GM12878 (cell line): ENCODE measurements around the gene CLIP1.

ENCODE experiments used
- ESRRA ChIP-seq: IDR thresholded peaks from 2 replicates; pipeline ENCODE4 v1.6.1; 2012; ENCODE audit warnings: mild to moderate bottlenecking, low read length, improper control_type of control experiment
- IRF5 ChIP-seq: fragments of 450-650 bp; IDR thresholded peaks from 2 replicates; pipeline ENCODE4 v1.6.1; 2017; ENCODE audit warnings: borderline replicate concordance
- LARP7 ChIP-seq: fragments of 450-650 bp; IDR thresholded peaks from 2 replicates; pipeline ENCODE4 v1.6.1; 2017; ENCODE audit warnings: mild to moderate bottlenecking
- MYC ChIP-seq: IDR thresholded peaks from 2 replicates; pipeline ENCODE4 v1.6.1; 2011; ENCODE audit warnings: mild to moderate bottlenecking, low read length, moderate library complexity, inconsistent platforms; ENCODE audit not compliant: insufficient read depth, insufficient replicate concordance, insufficient read length, severe bottlenecking
- NR2F1 ChIP-seq: fragments of 450-650 bp; conservative IDR thresholded peaks from 2 replicates; pipeline ENCODE4 v1.6.1; 2017; ENCODE audit warnings: mild to moderate bottlenecking
- POLR2AphosphoS5 ChIP-seq: IDR thresholded peaks from 2 replicates; pipeline ENCODE4 v1.6.1; 2011; ENCODE audit warnings: mild to moderate bottlenecking, low read length, inconsistent platforms
- RELA ChIP-seq: fragments of 450-650 bp; IDR thresholded peaks from 2 replicates; pipeline ENCODE4 v1.8.0; 2014; ENCODE audit warnings: borderline replicate concordance; ENCODE audit not compliant: partially characterized antibody
- SP1 ChIP-seq: IDR thresholded peaks from one replicate; pipeline ENCODE4 v1.6.1; 2011; ENCODE audit warnings: low read depth, low read length
- SREBF2 ChIP-seq: IDR thresholded peaks from 2 replicates; pipeline ENCODE4 v1.6.1; 2012; ENCODE audit warnings: mild to moderate bottlenecking, low read length
- SUPT20H ChIP-seq: IDR thresholded peaks from 2 replicates; pipeline ENCODE4 v1.6.1; 2011; ENCODE audit warnings: low read depth, mild to moderate bottlenecking, low read length, moderate library complexity, borderline replicate concordance; ENCODE audit not compliant: control insufficient read depth
- ZBTB11 ChIP-seq: fragments of 450-650 bp; formaldehyde crosslinking; IDR thresholded peaks from 2 replicates; pipeline ENCODE4 v1.5.0; 2022; ENCODE audit warnings: mild to moderate bottlenecking, missing genetic modification characterization
- TF ChIP-seq, protein P1 (sequence below): IDR thresholded peaks from 2 replicates; pipeline ENCODE4 v1.6.1; 2012; ENCODE audit warnings: low read length, inconsistent platforms
- TF ChIP-seq, protein P2 (sequence below), 3 experiments: IDR thresholded peaks in 2 of 3; conservative IDR thresholded peaks in 1 of 3; 2 replicates each; pipeline ENCODE4 v1.5.1; 2011; ENCODE audit warnings: low read depth in 3 of 3, low read length in 3 of 3, mild to moderate bottlenecking in 3 of 3, control low read depth in 2 of 3, moderate library complexity in 2 of 3, inconsistent platforms in 1 of 3, mixed read lengths in 1 of 3; ENCODE audit not compliant: control insufficient read depth in 2 of 3, insufficient read depth in 1 of 3; ENCODE audit errors: extremely low read depth in 1 of 3

GRCh38 chr12:122394626-122395194, 27.8 kb downstream of the CLIP1 start:
- TF ChIP-seq SP1 (no peak), POLR2AphosphoS5 (no peak), RELA (no peak), NR2F1 (no peak), MYC (no peak), SREBF2 (no peak), ZBTB11 (CRISPR knock-in tag) (no peak), SUPT20H (no peak), ESRRA (no peak), LARP7 (no peak), IRF5 (no peak)
- TF ChIP-seq, protein P1, sequence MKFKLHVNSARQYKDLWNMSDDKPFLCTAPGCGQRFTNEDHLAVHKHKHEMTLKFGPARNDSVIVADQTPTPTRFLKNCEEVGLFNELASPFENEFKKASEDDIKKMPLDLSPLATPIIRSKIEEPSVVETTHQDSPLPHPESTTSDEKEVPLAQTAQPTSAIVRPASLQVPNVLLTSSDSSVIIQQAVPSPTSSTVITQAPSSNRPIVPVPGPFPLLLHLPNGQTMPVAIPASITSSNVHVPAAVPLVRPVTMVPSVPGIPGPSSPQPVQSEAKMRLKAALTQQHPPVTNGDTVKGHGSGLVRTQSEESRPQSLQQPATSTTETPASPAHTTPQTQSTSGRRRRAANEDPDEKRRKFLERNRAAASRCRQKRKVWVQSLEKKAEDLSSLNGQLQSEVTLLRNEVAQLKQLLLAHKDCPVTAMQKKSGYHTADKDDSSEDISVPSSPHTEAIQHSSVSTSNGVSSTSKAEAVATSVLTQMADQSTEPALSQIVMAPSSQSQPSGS = no peak
- TF ChIP-seq, protein P2, sequence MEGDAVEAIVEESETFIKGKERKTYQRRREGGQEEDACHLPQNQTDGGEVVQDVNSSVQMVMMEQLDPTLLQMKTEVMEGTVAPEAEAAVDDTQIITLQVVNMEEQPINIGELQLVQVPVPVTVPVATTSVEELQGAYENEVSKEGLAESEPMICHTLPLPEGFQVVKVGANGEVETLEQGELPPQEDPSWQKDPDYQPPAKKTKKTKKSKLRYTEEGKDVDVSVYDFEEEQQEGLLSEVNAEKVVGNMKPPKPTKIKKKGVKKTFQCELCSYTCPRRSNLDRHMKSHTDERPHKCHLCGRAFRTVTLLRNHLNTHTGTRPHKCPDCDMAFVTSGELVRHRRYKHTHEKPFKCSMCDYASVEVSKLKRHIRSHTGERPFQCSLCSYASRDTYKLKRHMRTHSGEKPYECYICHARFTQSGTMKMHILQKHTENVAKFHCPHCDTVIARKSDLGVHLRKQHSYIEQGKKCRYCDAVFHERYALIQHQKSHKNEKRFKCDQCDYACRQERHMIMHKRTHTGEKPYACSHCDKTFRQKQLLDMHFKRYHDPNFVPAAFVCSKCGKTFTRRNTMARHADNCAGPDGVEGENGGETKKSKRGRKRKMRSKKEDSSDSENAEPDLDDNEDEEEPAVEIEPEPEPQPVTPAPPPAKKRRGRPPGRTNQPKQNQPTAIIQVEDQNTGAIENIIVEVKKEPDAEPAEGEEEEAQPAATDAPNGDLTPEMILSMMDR (IDR thresholded peaks at IDR 0.05 in 2 of 3, conservative IDR thresholded peaks at IDR 0.05 in 1 of 3; ENCODE audit: control insufficient read depth in 2 of 3, extremely low read depth in 1 of 3, insufficient read depth in 1 of 3, low read depth in 3 of 3, low read length in 3 of 3) = no peak
